ENCODE results near the gene HSPA8.

DNA sequence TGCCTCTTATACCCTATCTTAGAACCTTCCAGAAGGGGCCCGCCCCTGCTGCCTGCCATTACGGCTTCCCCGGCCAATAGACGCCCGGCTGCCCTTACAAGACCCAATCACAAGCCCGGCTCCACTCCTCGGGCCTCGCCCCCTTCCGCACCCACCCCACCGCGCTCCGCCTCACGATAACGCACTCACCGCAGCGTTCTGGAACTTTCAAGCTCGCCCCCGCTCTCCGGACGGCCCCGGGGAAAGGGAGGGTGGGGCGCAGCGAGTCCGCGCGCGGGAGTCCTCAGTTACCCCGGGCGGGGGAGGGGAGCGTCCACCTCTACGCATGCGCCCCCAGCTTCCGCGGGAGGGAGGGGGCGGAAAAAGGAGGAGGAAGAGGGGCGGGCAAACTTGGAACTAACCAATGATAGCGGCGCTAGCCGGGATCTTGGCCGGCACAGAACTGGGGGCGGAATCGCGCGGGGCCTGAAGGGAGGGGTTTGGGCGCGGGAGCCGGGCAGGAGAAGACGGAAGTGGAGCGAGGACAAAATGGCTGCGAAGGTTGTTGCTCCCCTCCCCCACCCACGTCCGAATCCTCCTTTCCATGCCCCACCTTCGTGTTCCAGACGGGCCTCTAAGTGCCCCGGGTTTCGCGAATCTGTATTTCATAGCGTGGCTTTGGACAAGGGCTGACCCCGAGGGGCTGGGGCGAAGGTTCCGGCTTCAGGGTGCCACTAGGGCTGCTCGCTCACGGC lies 389 bp upstream of the HSPA8 start:
- TF ChIP-seq, protein P1, sequence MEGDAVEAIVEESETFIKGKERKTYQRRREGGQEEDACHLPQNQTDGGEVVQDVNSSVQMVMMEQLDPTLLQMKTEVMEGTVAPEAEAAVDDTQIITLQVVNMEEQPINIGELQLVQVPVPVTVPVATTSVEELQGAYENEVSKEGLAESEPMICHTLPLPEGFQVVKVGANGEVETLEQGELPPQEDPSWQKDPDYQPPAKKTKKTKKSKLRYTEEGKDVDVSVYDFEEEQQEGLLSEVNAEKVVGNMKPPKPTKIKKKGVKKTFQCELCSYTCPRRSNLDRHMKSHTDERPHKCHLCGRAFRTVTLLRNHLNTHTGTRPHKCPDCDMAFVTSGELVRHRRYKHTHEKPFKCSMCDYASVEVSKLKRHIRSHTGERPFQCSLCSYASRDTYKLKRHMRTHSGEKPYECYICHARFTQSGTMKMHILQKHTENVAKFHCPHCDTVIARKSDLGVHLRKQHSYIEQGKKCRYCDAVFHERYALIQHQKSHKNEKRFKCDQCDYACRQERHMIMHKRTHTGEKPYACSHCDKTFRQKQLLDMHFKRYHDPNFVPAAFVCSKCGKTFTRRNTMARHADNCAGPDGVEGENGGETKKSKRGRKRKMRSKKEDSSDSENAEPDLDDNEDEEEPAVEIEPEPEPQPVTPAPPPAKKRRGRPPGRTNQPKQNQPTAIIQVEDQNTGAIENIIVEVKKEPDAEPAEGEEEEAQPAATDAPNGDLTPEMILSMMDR (conservative IDR thresholded peaks at IDR 0.05; ENCODE audit: low read depth in 2 of 2), result no peak
- peak; percentile 50 for TF ChIP-seq POLR2AphosphoS5 (IDR thresholded peaks at IDR 0.05; ENCODE audit: low read depth)
- TF ChIP-seq JUNB (IDR thresholded peaks at IDR 0.05; ENCODE audit: unreplicated experiment), result no peak
- no peak for TF ChIP-seq EZH2 (IDR thresholded peaks at IDR 0.05; ENCODE audit: low read depth, unreplicated experiment)
